Hair follicle dermal papilla cell (primary cell): ENCODE data around the gene CIDEA. TPM values are rescaled to one million over a fixed set of nuclear protein-coding genes. Genes with fewer than 3 reads are reported as not detected.

ENCODE experiments used
- small RNA-seq: library from RNA; depleted of rRNA; stranded (forward); fragments of <200 nt; gene quantifications from one replicate; pipeline ENCODE3, GENCODE V24; 2012
- total RNA-seq: library from RNA; depleted of rRNA; stranded (reverse); fragments of >200 nt; gene quantifications from 2 replicates; pipeline ENCODE4 v1.2.3, GENCODE V29; 2012

Gene CIDEA
- not detected in 2 replicates for total RNA-seq

GRCh38 chr18:12254136-12254819 is at the start of gene CIDEA:
TSS of gene CIDEA (plus strand) at chr18:12254361. CDS start at chr18:12254384, 23 bp downstream.

GRCh38 chr18:12307701-12308385 is 53.7 kb downstream of the CIDEA start, which contains the start of gene TUBB6:
TSS of gene TUBB6 (plus strand) at chr18:12308241. CDS start at chr18:12308293, 52 bp downstream.

Small RNAs within 50 kb of the gene (small RNA-seq; reads per million reads assigned to genes)
- not detected for gene RNU6-170P

Other genes with a start within 250 kb of the CIDEA start
- gene ANKRD62, start 160.5 kb upstream of the CIDEA start, total RNA-seq = not detected in 2 replicates
- 637 and 687 TPM in 2 replicates for gene TUBB6, start 53.9 kb downstream of the CIDEA start, total RNA-seq
- 40.9 and 45.9 TPM in 2 replicates for gene AFG3L2, start 122.9 kb downstream of the CIDEA start, total RNA-seq
- 4.7 and 5.0 TPM in 2 replicates for gene PRELID3A, start 153.6 kb downstream of the CIDEA start, total RNA-seq